Measurements from ENCODE around the gene SLC25A34. TPM values are rescaled to one million over a fixed set of nuclear protein-coding genes. Genes with fewer than 3 reads are reported as not detected.
"Not testable (repeated sequence)": the region's sequence is repeated elsewhere in the genome, so short reads cannot be mapped to it uniquely, and the experiment has no call there.

Gene SLC25A34
- total RNA-seq, result 2.2 TPM
- long read RNA-seq, partial matches to known transcripts, result 1 of 3 reads
- long read RNA-seq, other reads (novel, unspliced or antisense), result 2 of 3 reads

- DNase-seq (ENCODE audit: low spot score), result no peak
These were observed at the start of gene SLC25A34 for GRCh38 chr1:15736038-15736891. Gene SLC25A34 (plus strand): TSS chr1:15736258. CDS start chr1:15736486, 228 bp downstream.

- no peak for DNase-seq (ENCODE audit: low spot score)
These were observed 48.6 kb upstream of the SLC25A34 start for GRCh38 chr1:15687446-15687845.

GRCh38 chr1:15690317-15690716 lies 45.7 kb upstream of the SLC25A34 start:
- no peak for DNase-seq (ENCODE audit: low spot score)

GRCh38 chr1:15691434-15692032 lies 44.5 kb upstream of the SLC25A34 start:
- DNase-seq (ENCODE audit: low spot score), result no peak

- DNase-seq (ENCODE audit: low spot score), result no peak
These were observed 43.9 kb upstream of the SLC25A34 start for GRCh38 chr1:15692121-15692682.

- DNase-seq (ENCODE audit: low spot score), result no peak
These were observed 42.7 kb upstream of the SLC25A34 start for GRCh38 chr1:15693371-15693770.

- DNase-seq (ENCODE audit: low spot score), result no peak
These were observed 39.0 kb upstream of the SLC25A34 start for GRCh38 chr1:15696956-15697521.

GRCh38 chr1:15698201-15698600 lies 37.9 kb upstream of the SLC25A34 start:
- no peak for DNase-seq (ENCODE audit: low spot score)

GRCh38 chr1:15699321-15699720 lies 36.7 kb upstream of the SLC25A34 start:
- DNase-seq (ENCODE audit: low spot score), result not testable (repeated sequence)

GRCh38 chr1:15700508-15700907 lies 35.5 kb upstream of the SLC25A34 start:
- no peak for DNase-seq (ENCODE audit: low spot score)

- no peak for DNase-seq (ENCODE audit: low spot score)
These were observed 34.3 kb upstream of the SLC25A34 start for GRCh38 chr1:15701784-15702183.

- DNase-seq (ENCODE audit: low spot score), result no peak
These were observed 33.1 kb upstream of the SLC25A34 start for GRCh38 chr1:15702722-15703550.

- DNase-seq (ENCODE audit: low spot score), result no peak
These were observed 32.5 kb upstream of the SLC25A34 start for GRCh38 chr1:15703562-15703961.

- DNase-seq (ENCODE audit: low spot score), result no peak
These were observed 31.4 kb upstream of the SLC25A34 start for GRCh38 chr1:15704526-15705183.

- no peak for DNase-seq (ENCODE audit: low spot score)
These were observed 30.9 kb upstream of the SLC25A34 start for GRCh38 chr1:15705184-15705566.

GRCh38 chr1:15706751-15707150 lies 29.3 kb upstream of the SLC25A34 start:
- no peak for DNase-seq (ENCODE audit: low spot score)

GRCh38 chr1:15707239-15707925 lies 28.7 kb upstream of the SLC25A34 start:
- DNase-seq (ENCODE audit: low spot score), result no peak

- no peak for DNase-seq (ENCODE audit: low spot score)
These were observed 27.4 kb upstream of the SLC25A34 start for GRCh38 chr1:15708486-15709137.

- DNase-seq (ENCODE audit: low spot score), result no peak
These were observed 26.8 kb upstream of the SLC25A34 start for GRCh38 chr1:15709226-15709625.
